ENCODE results near the gene USP54. TPM values are rescaled to one million over a fixed set of nuclear protein-coding genes. Genes with fewer than 3 reads are reported as not detected.
A peak's percentile ranks its signal among the peaks of the same experiment; 100 is the strongest.

Gene USP54
- total RNA-seq, 4 donors from 2014 or later, result 45.6 to 54.8 (median 46.7) TPM

GRCh38 chr10:73628405-73628804 is 37.3 kb upstream of the USP54 start:
- Histone ChIP-seq H3K9me3 (no peaks in the 10 kb centered on the region), H3K36me3 (no peaks in the 10 kb centered on the region), H3K27ac (replicated peaks in 1 of 4) (no peak overlapping the region), H3K4me1 (peaks cover 11 to 17% (median 16%) of the 10 kb centered on the region in 4 donors), H3K27me3 (no peaks in the 10 kb centered on the region), H3K4me3 (no peak overlapping the region)
- TF ChIP-seq EP300 (IDR thresholded peaks at IDR 0.05), result no peak
- no peak for TF ChIP-seq POLR2AphosphoS5 (IDR thresholded peaks at IDR 0.05)
- TF ChIP-seq POLR2A (IDR thresholded peaks at IDR 0.05; ENCODE audit: low read depth), result no peak
- TF ChIP-seq, protein P1, sequence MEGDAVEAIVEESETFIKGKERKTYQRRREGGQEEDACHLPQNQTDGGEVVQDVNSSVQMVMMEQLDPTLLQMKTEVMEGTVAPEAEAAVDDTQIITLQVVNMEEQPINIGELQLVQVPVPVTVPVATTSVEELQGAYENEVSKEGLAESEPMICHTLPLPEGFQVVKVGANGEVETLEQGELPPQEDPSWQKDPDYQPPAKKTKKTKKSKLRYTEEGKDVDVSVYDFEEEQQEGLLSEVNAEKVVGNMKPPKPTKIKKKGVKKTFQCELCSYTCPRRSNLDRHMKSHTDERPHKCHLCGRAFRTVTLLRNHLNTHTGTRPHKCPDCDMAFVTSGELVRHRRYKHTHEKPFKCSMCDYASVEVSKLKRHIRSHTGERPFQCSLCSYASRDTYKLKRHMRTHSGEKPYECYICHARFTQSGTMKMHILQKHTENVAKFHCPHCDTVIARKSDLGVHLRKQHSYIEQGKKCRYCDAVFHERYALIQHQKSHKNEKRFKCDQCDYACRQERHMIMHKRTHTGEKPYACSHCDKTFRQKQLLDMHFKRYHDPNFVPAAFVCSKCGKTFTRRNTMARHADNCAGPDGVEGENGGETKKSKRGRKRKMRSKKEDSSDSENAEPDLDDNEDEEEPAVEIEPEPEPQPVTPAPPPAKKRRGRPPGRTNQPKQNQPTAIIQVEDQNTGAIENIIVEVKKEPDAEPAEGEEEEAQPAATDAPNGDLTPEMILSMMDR (IDR thresholded peaks at IDR 0.05), result no peak
- 62% methylated on average over 7 of the region's 7 CpGs for WGBS
- no peak for DNase-seq (ENCODE audit: extremely low spot score)
- intact Hi-C loops (cut with DNase I), result loop anchor here (5.0 kb wide), 2 partner anchors 41 to 101 kb away; no protein-coding TSS in a partner anchor

DNA sequence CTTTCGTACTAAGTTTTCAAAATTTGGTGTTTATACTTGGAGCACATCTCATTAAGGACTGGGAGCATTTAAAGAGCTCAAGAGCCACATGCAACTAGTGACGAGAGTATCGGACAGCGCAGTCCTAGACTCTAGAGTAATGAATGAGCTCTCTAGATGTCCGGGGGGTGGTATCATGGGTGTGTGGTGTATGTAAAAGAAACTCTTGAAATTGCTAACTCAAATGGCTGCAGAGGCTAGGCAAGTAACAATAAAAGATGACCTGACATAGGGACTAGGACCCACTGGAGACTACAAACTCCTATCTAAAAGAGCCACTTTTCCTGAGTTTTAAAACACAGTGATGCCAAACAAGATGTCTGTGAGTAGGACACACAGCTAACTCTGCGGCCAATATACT is 36.2 kb upstream of the USP54 start:
- Histone ChIP-seq H3K4me3 (no peak overlapping the region), H3K36me3 (no peaks in the 10 kb centered on the region), H3K27me3 (no peaks in the 10 kb centered on the region), H3K27ac (replicated peaks in 1 of 4) (no peak overlapping the region), H3K4me1 (peaks cover 11 to 17% (median 16%) of the 10 kb centered on the region in 4 donors), H3K9me3 (no peaks in the 10 kb centered on the region)
- whole genome bisulfite sequencing, result 95% methylated on average over 6 of the region's 6 CpGs
- intact Hi-C loops (cut with DNase I), result loop anchor here (5.0 kb wide), 2 partner anchors 40 to 100 kb away; no protein-coding TSS in a partner anchor
- no peak for DNase-seq (ENCODE audit: extremely low spot score)
- TF ChIP-seq, protein P1 (IDR thresholded peaks at IDR 0.05), result no peak
- TF ChIP-seq POLR2A (IDR thresholded peaks at IDR 0.05; ENCODE audit: low read depth), result no peak
- no peak for TF ChIP-seq EP300 (IDR thresholded peaks at IDR 0.05)
- no peak for TF ChIP-seq POLR2AphosphoS5 (IDR thresholded peaks at IDR 0.05)

GRCh38 chr10:73625884-73626752 is 35.0 kb upstream of the USP54 start:
- H3K36me3 ChIP-seq, result no peaks in the 10 kb centered on the region
- intact Hi-C loops (cut with DNase I), result loop anchor here (5.0 kb wide), 2 partner anchors 39 to 99 kb away; no protein-coding TSS in a partner anchor
- WGBS, result 3% methylated on average over 36 of the region's 42 CpGs
- no peaks in the 10 kb centered on the region for H3K27me3 ChIP-seq
- no peaks in the 10 kb centered on the region for H3K9me3 ChIP-seq
- DNase-seq (ENCODE audit: extremely low spot score), result peak; percentile 95
- TF ChIP-seq, protein P1 (IDR thresholded peaks at IDR 0.05), result peak in 1 of 3 experiments; percentile 12
- no peak for TF ChIP-seq EP300 (IDR thresholded peaks at IDR 0.05)
- peak; percentile 82 to 88 for TF ChIP-seq POLR2AphosphoS5 (IDR thresholded peaks at IDR 0.05)
- H3K4me1 ChIP-seq, result peaks cover 11 to 17% (median 16%) of the 10 kb centered on the region in 4 donors
- peak overlapping the region; percentile 81 to 89 (median 82) for H3K27ac ChIP-seq (replicated peaks in 1 of 4)
- H3K4me3 ChIP-seq, result peak overlapping the region; percentile 69 to 95 (median 82)

DNA sequence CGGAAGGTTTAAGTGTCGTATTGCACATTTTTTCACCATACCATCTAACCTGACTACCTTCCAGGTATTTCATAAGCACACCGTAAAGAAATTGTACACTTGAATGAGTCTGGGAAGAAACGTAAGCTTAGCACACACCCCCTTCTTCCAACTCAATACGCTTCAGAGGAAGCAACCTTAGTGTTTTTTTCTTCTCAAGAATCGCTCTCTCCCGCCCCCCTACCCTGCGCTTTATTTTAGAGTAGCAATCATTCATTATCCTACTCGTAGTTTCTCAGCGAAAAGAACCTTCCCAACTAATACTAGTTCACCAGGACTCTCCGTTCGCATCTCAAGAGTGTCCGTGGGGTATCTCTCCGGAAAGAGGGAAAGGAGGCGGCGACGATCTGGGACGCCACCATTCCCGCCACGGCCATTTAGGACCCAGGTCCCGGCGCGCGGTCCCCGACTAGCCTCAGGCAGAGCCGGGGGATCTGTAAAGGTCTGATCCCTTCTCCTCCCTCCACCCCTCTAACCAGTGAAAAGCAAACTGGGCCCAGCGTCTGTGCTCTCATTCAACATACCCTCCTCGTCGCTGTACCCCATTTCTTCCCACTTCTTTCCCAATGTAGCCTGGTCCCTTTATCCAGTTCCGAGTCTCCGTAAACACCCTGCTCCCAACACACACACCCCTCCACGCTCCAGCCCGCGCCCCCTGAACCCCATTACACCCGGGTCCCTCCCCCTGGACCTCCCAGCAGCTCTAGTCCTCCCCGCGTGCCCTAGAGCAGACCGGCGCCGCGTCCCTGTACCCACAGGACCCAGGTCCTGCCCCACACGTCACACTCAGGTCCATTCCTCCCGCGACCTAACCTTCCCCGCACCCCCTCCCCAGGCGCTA is 34.1 kb upstream of the USP54 start:
- H3K27ac ChIP-seq (replicated peaks in 1 of 4), result peak overlapping the region; percentile 81 to 89 (median 82)
- peak overlapping the region; percentile 69 to 95 (median 82) for H3K4me3 ChIP-seq
- H3K9me3 ChIP-seq, result no peaks in the 10 kb centered on the region
- WGBS, result under 1% methylated on average over 34 of the region's 46 CpGs
- TF ChIP-seq, protein P1 (IDR thresholded peaks at IDR 0.05), result no peak
- no peak for TF ChIP-seq EP300 (IDR thresholded peaks at IDR 0.05)
- no peak for TF ChIP-seq POLR2AphosphoS5 (IDR thresholded peaks at IDR 0.05)
- DNase-seq (ENCODE audit: extremely low spot score), result no peak
- H3K4me1 ChIP-seq, result peaks cover 11 to 17% (median 16%) of the 10 kb centered on the region in 4 donors
- no peaks in the 10 kb centered on the region for H3K27me3 ChIP-seq
- intact Hi-C loops (cut with DNase I), result loop anchor here (5.0 kb wide), 2 partner anchors 38 to 98 kb away; no protein-coding TSS in a partner anchor
- H3K36me3 ChIP-seq, result no peaks in the 10 kb centered on the region
